Esophagus squamous epithelium (tissue), 5 donors: Measurements from ENCODE around the gene MED15. TPM values are rescaled to one million over a fixed set of nuclear protein-coding genes. Genes with fewer than 3 reads are reported as not detected.

Source experiments
- DNase-seq: peaks from one replicate; lab custom pipeline; 2025; lab: John Stamatoyannopoulos, UW
- H3K27ac ChIP-seq, 4 donors: fragments of 200-600 bp; sonication (generic); one replicate each; pipeline ENCODE4 v1.5.1; 2016 to 2019; ENCODE audit warnings: mild to moderate bottlenecking in 1 of 4
- H3K27me3 ChIP-seq, 4 donors: fragments of 200-600 bp; sonication (generic); 1 replicate in 3 of 4; 2 replicates in 1 of 4; pipeline versions ENCODE4 v1.5.1 to v1.6.0; 2017 to 2021; ENCODE audit warnings: antibody characterized with exemption in 1 of 4
- H3K36me3 ChIP-seq, 3 donors: fragments of 200-600 bp; sonication (generic); one replicate each; pipeline ENCODE4 v1.5.1; 2016 to 2019
- H3K4me1 ChIP-seq, 3 donors: fragments of 200-600 bp; sonication (generic); one replicate each; pipeline ENCODE4 v1.5.1; 2017 to 2019
- H3K4me3 ChIP-seq, 4 donors: fragments of 200-600 bp; sonication (generic); 1 replicate in 3 of 4; 2 replicates in 1 of 4; pipeline ENCODE4 v1.5.1; 2016 to 2019; ENCODE audit warnings: mild to moderate bottlenecking in 2 of 4, moderate library complexity in 1 of 4
- H3K9me3 ChIP-seq, 3 donors: fragments of 200-600 bp; sonication (generic); one replicate each; pipeline ENCODE4 v1.5.1; 2016 to 2019
- CTCF ChIP-seq, 6 experiments: fragments of 450-650 bp in 4 of 6; fragments of 200-600 bp in 2 of 6; sonication (generic) in 2 of 6; IDR thresholded peaks; one replicate each; pipeline ENCODE4 v1.5.1; 2016 to 2019; ENCODE audit warnings: antibody characterized with exemption in 6 of 6, mild to moderate bottlenecking in 4 of 6, moderate library complexity in 4 of 6
- POLR2A ChIP-seq, 4 donors: fragments of 450-650 bp; IDR thresholded peaks; one replicate each; pipeline ENCODE4 v1.6.1; 2017; ENCODE audit warnings: antibody characterized with exemption in 4 of 4, mild to moderate bottlenecking in 4 of 4, moderate library complexity in 3 of 4
- WGBS, 2 donors: methylation state at CpG; one replicate each; pipeline ENCODE4 v1.1.5; 2018; 5-methylcytosine and 5-hydroxymethylcytosine counted together
- intact Hi-C: fragments of 100-400 bp; cut with DNase I; formaldehyde crosslinking; loops from one replicate; pipeline ENCODE4 v1.15.0; 2022
- total RNA-seq, 4 donors: library from RNA; depleted of rRNA; stranded (reverse); fragments of >200 nt; gene quantifications; one replicate each; pipeline ENCODE4 v1.1.0, GENCODE V29; 2016
- donor health status: DM: yes; HTN: yes; CAD: no.

Gene MED15
- total RNA-seq, 4 donors from 2014 or later: 31.6 to 51.4 (median 46.1) TPM

GRCh38 chr22:20545681-20546521 is 38.5 kb downstream of the MED15 start:
- Histone ChIP-seq H3K27ac (no peak overlapping the region), H3K4me3 (no peak overlapping the region), H3K9me3 (no peaks in the 10 kb centered on the region), H3K27me3 (no peaks in the 10 kb centered on the region), H3K4me1 (peaks cover 7 to 38% (median 19%) of the 10 kb centered on the region in 3 donors), H3K36me3 (peaks cover 0 to 47% (median 4%) of the 10 kb centered on the region in 3 donors)
- intact Hi-C loops: no loop called here
- DNase-seq: no peak
- 79 to 89% methylated on average over 8 to 10 of the region's 10 CpGs for WGBS, 2 donors
- TF ChIP-seq CTCF (IDR thresholded peaks at IDR 0.05) (no peak), POLR2A (IDR thresholded peaks at IDR 0.05) (no peak)

- 84 to 94% methylated on average over 4 of the region's 4 CpGs for WGBS, 2 donors
These were observed 39.1 kb downstream of the MED15 start for GRCh38 chr22:20546541-20546950.

GRCh38 chr22:20547029-20547428 is 39.6 kb downstream of the MED15 start:
- Histone ChIP-seq H3K9me3 (no peaks in the 10 kb centered on the region), H3K36me3 (peaks cover 4 to 45% (median 4%) of the 10 kb centered on the region in 3 donors), H3K4me1 (peaks cover 14 to 50% (median 31%) of the 10 kb centered on the region in 3 donors), H3K27ac (no peak overlapping the region), H3K4me3 (no peak overlapping the region), H3K27me3 (no peaks in the 10 kb centered on the region)
- DNase-seq: no peak
- no peak for TF ChIP-seq POLR2A (IDR thresholded peaks at IDR 0.05)
- TF ChIP-seq CTCF (IDR thresholded peaks at IDR 0.05): no peak
- intact Hi-C loops: no loop called here

More at GRCh38 chr22:20546541-20546950, 39.1 kb downstream of the MED15 start:
- Histone ChIP-seq H3K36me3 (peaks cover 4 to 45% (median 4%) of the 10 kb centered on the region in 3 donors), H3K4me3 (no peak overlapping the region), H3K4me1 (peaks cover 9 to 45% (median 26%) of the 10 kb centered on the region in 3 donors), H3K9me3 (no peaks in the 10 kb centered on the region), H3K27ac (no peak overlapping the region), H3K27me3 (no peaks in the 10 kb centered on the region)
- TF ChIP-seq POLR2A (IDR thresholded peaks at IDR 0.05): no peak
- intact Hi-C loops: no loop called here
- no peak for DNase-seq

- intact Hi-C loops: no loop called here
- H3K27ac ChIP-seq: peak overlapping the region in 1 of 4 donors; percentile 75
- WGBS, 2 donors: 90 to 93% methylated on average over 4 of the region's 4 CpGs
- peaks cover 9 to 56% (median 10%) of the 10 kb centered on the region in 3 donors for H3K36me3 ChIP-seq
- H3K4me1 ChIP-seq: peaks cover 21 to 67% (median 45%) of the 10 kb centered on the region in 3 donors
- no peaks in the 10 kb centered on the region for H3K27me3 ChIP-seq
- no peak overlapping the region for H3K4me3 ChIP-seq
- no peak for DNase-seq
- no peaks in the 10 kb centered on the region for H3K9me3 ChIP-seq
- no peak for TF ChIP-seq POLR2A (IDR thresholded peaks at IDR 0.05)
- TF ChIP-seq CTCF (IDR thresholded peaks at IDR 0.05): no peak
These were observed 41.4 kb downstream of the MED15 start for GRCh38 chr22:20548806-20549205.

- 74 to 90% methylated on average over 2 to 5 of the region's 7 CpGs for WGBS, 2 donors
- Histone ChIP-seq H3K36me3 (peaks cover 9 to 56% (median 10%) of the 10 kb centered on the region in 3 donors), H3K9me3 (no peaks in the 10 kb centered on the region), H3K27ac (peak overlapping the region; percentile 67 to 89 (median 78)), H3K4me3 (no peak overlapping the region), H3K4me1 (peaks cover 21 to 73% (median 49%) of the 10 kb centered on the region in 3 donors), H3K27me3 (no peaks in the 10 kb centered on the region)
- TF ChIP-seq POLR2A (IDR thresholded peaks at IDR 0.05) (no peak), CTCF (IDR thresholded peaks at IDR 0.05) (no peak)
- intact Hi-C loops: no loop called here
- no peak for DNase-seq
These were observed 41.9 kb downstream of the MED15 start for GRCh38 chr22:20549232-20549841.
